Activated T-cell treated with anti-CD3 and anti-CD28 coated beads, Interleukin-2, amount 50 U/mL, for 48 hours (primary cell): Measurements from ENCODE around the gene TINAGL1.

ENCODE experiments used
- DNase-seq, 2 experiments: peaks; one replicate each; pipeline ENCODE4 v3.0.0-alpha.2; 2020

Gene TINAGL1

GRCh38 chr1:31614414-31615005, 38.2 kb downstream of the TINAGL1 start:
- peak in 1 of 2 experiments; percentile 14 for DNase-seq

GRCh38 chr1:31615414-31615813, 39.1 kb downstream of the TINAGL1 start:
- DNase-seq: peak in 1 of 2 experiments; percentile 15

GRCh38 chr1:31615939-31616338, 39.6 kb downstream of the TINAGL1 start:
- peak in 1 of 2 experiments; percentile 11 for DNase-seq

- peak in 1 of 2 experiments; percentile 16 for DNase-seq
Observed at GRCh38 chr1:31617218-31617915, 41.1 kb downstream of the TINAGL1 start, which contains the start of gene HCRTR1. HCRTR1 (plus strand) TSS chr1:31617689; CDS start chr1:31619193, 1,504 bp downstream.

- peak; percentile 70 to 73 for DNase-seq
Observed at GRCh38 chr1:31617916-31618746, 41.8 kb downstream of the TINAGL1 start.

- DNase-seq: peak in 1 of 2 experiments; percentile 16
Observed at GRCh38 chr1:31618916-31619846, 42.9 kb downstream of the TINAGL1 start.

GRCh38 chr1:31620631-31621497, 44.5 kb downstream of the TINAGL1 start:
- DNase-seq: no peak

- no peak for DNase-seq
Observed at GRCh38 chr1:31621498-31621820, 45.1 kb downstream of the TINAGL1 start.

GRCh38 chr1:31621847-31622730, 45.8 kb downstream of the TINAGL1 start:
- no peak for DNase-seq

- DNase-seq: no peak
Observed at GRCh38 chr1:31623365-31623764, 47.0 kb downstream of the TINAGL1 start.

- DNase-seq: no peak
Observed at GRCh38 chr1:31624309-31624708, 48.0 kb downstream of the TINAGL1 start.

- no peak for DNase-seq
Observed at GRCh38 chr1:31624731-31625514, 48.6 kb downstream of the TINAGL1 start.

- DNase-seq: no peak
Observed at GRCh38 chr1:31625561-31626222, 49.4 kb downstream of the TINAGL1 start.

GRCh38 chr1:31626223-31627207, 50.2 kb downstream of the TINAGL1 start:
- DNase-seq: no peak

- DNase-seq: no peak
Observed at GRCh38 chr1:31627301-31627929, 51.1 kb downstream of the TINAGL1 start.

- DNase-seq: no peak
Observed at GRCh38 chr1:31627930-31628559, 51.7 kb downstream of the TINAGL1 start.
